D721Med (cell line): ENCODE results near the gene CXXC5.

ENCODE experiments used
- DNase-seq: peaks from one replicate; pipeline ENCODE4 v3.0.0; 2011; ENCODE audit warnings: low spot score; ENCODE audit not compliant: insufficient read length
- FAIRE-seq: peaks from 2 replicates; lab custom pipeline; 2011; peaks lifted over from hg19 to GRCh38; lab: Jason Lieb, UNC
- CTCF ChIP-seq: IDR thresholded peaks from 2 replicates; pipeline ENCODE4 v1.5.1; 2012; ENCODE audit warnings: mild to moderate bottlenecking, control low read depth; ENCODE audit not compliant: insufficient read depth; ENCODE audit errors: missing control alignments

CXXC5 gene

GRCh38 chr5:139644646-139645429 lies 3.3 kb upstream of the CXXC5 start:
- no peak for FAIRE-seq
- DNase-seq = no peak
- TF ChIP-seq CTCF = no peak

GRCh38 chr5:139645430-139645871 lies 2.7 kb upstream of the CXXC5 start:
- no peak for DNase-seq
- FAIRE-seq = no peak
- no peak for TF ChIP-seq CTCF

GRCh38 chr5:139646111-139646510 lies 2.0 kb upstream of the CXXC5 start:
- FAIRE-seq = no peak
- no peak for TF ChIP-seq CTCF
- no peak for DNase-seq

GRCh38 chr5:139646912-139647505 lies 1.1 kb upstream of the CXXC5 start:
- no peak for DNase-seq
- no peak for FAIRE-seq
- TF ChIP-seq CTCF = no peak

GRCh38 chr5:139647506-139648204 lies 494 bp upstream of the CXXC5 start:
- no peak for TF ChIP-seq CTCF
- DNase-seq = no peak
- FAIRE-seq = no peak

GRCh38 chr5:139649082-139649991 lies 1.2 kb downstream of the CXXC5 start:
- DNase-seq = no peak
- no peak for TF ChIP-seq CTCF
- FAIRE-seq = no peak
